Stomach (tissue), 4 donors: ENCODE results near the gene THSD7A.

Source experiments
- EP300 ChIP-seq: sonication (generic); formaldehyde crosslinking; IDR thresholded peaks from one replicate; pipeline ENCODE4 v1.6.1; 2017; ENCODE audit warnings: antibody characterized with exemption
- POLR2A ChIP-seq, 4 donors: fragments of 450-650 bp; IDR thresholded peaks; one replicate each; pipeline ENCODE4 v1.6.1; 2016; ENCODE audit warnings: antibody characterized with exemption in 4 of 4, control low read depth in 2 of 4, mild to moderate bottlenecking in 1 of 4, moderate library complexity in 1 of 4
- POLR2AphosphoS5 ChIP-seq, 3 donors: sonication (generic); formaldehyde crosslinking; IDR thresholded peaks; one replicate each; pipeline ENCODE4 v1.6.1; 2016; ENCODE audit warnings: antibody characterized with exemption in 3 of 3
- TF ChIP-seq, protein P1 (sequence below), 7 experiments: fragments of 450-650 bp in 4 of 7; fragments of 200-600 bp in 3 of 7; sonication (generic) in 3 of 7; IDR thresholded peaks; one replicate each; pipeline ENCODE4 v1.5.1; 2016 to 2019; ENCODE audit warnings: antibody characterized with exemption in 7 of 7, control low read depth in 2 of 7, mild to moderate bottlenecking in 1 of 7

DNA sequence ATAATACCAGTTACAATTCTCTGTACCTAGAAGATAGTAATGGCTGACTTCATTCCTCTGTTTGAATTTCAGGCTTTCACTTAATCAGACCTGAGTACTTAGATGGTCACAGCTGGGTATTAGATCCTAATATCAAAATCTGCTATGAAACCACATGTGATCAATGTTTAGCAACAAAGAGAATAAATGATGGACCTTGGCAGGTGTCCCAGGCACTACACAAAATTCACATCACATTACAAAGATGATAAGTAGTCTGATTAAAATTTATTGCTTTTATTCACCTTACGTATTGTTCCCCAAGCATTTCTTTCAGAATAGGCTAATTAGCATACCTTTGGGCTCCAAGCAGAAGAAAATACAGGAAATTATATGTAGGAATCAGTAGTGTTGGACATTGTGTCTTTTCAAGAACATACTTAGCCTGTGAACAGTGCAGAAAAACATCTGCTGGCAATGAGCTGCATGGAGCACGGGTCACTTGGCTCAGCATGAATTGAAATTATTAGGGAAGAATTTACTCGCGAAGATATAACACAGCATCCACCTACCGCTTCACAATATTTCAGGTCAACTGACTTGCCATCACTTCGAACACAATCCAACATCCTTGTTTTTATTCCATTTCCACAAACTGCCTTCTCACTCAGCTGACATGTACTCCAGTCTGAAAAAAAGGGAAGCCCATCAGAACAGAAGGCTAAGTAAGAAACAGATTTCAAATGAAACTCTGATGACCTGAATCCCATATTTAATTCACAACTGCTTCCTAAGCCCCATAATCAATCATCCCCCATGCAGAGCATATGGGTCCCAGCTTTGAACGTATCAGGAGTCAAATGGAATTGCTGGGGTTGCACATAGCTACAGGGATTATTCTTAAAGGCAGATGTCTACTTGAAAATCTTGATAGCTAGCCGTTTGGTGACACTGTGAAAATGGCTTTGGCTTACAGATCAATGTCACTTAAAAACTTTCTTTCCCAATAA lies 421.0 kb downstream of the THSD7A start:
- TF ChIP-seq, protein P1, sequence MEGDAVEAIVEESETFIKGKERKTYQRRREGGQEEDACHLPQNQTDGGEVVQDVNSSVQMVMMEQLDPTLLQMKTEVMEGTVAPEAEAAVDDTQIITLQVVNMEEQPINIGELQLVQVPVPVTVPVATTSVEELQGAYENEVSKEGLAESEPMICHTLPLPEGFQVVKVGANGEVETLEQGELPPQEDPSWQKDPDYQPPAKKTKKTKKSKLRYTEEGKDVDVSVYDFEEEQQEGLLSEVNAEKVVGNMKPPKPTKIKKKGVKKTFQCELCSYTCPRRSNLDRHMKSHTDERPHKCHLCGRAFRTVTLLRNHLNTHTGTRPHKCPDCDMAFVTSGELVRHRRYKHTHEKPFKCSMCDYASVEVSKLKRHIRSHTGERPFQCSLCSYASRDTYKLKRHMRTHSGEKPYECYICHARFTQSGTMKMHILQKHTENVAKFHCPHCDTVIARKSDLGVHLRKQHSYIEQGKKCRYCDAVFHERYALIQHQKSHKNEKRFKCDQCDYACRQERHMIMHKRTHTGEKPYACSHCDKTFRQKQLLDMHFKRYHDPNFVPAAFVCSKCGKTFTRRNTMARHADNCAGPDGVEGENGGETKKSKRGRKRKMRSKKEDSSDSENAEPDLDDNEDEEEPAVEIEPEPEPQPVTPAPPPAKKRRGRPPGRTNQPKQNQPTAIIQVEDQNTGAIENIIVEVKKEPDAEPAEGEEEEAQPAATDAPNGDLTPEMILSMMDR (IDR thresholded peaks at IDR 0.05), result no peak
- no peak for TF ChIP-seq POLR2AphosphoS5 (IDR thresholded peaks at IDR 0.05)
- no peak for TF ChIP-seq POLR2A (IDR thresholded peaks at IDR 0.05)
- no peak for TF ChIP-seq EP300
